Left ventricle myocardium inferior (tissue), 1 donor: ENCODE measurements around the gene SPINT1. TPM values are rescaled to one million over a fixed set of nuclear protein-coding genes. Genes with fewer than 3 reads are reported as not detected.

ENCODE experiments used
- DNase-seq: peaks from one replicate; pipeline ENCODE4 v3.0.0-alpha.2; 2020
- H3K27ac ChIP-seq: fragments of 200-600 bp; replicated peaks from 2 replicates; pipeline ENCODE4 v1.8.0; 2021
- H3K27me3 ChIP-seq: fragments of 200-600 bp; 2 replicates; pipeline ENCODE4 v1.8.0; 2021; ENCODE audit warnings: low read depth
- H3K36me3 ChIP-seq: fragments of 200-600 bp; 2 replicates; pipeline ENCODE4 v1.8.0; 2021
- H3K4me1 ChIP-seq: fragments of 200-600 bp; 2 replicates; pipeline ENCODE4 v1.8.0; 2021
- H3K4me3 ChIP-seq: fragments of 200-600 bp; 2 replicates; pipeline ENCODE4 v1.8.0; 2021; ENCODE audit warnings: mild to moderate bottlenecking, moderate library complexity
- H3K9me3 ChIP-seq: fragments of 200-600 bp; replicated peaks from 2 replicates; pipeline ENCODE4 v1.8.0; 2021
- intact Hi-C: fragments of 100-400 bp; cut with micrococcal nuclease; formaldehyde crosslinking; loops from one replicate; pipeline ENCODE4 v1.11.0; 2022
- total RNA-seq: library from RNA; stranded (reverse); fragmentation: NEBNext Ultra II Directional; extraction: Animal tissue kit (Norgen Biotek cat#: 25700); gene quantifications from one replicate; pipeline ENCODE4 v1.2.1, GENCODE V29; 2021
- TF ChIP-seq, protein P1 (sequence below): fragments of 200-600 bp; IDR thresholded peaks from 2 replicates; pipeline ENCODE4 v1.8.0; 2021; ENCODE audit warnings: antibody characterized with exemption, mild to moderate bottlenecking, borderline replicate concordance
- donor health status: DM: no; HTN: yes; CAD: no; lungs with severe emphysema.

Gene SPINT1
- total RNA-seq, 1 donor from 2014 or later = 0.55 TPM

DNA sequence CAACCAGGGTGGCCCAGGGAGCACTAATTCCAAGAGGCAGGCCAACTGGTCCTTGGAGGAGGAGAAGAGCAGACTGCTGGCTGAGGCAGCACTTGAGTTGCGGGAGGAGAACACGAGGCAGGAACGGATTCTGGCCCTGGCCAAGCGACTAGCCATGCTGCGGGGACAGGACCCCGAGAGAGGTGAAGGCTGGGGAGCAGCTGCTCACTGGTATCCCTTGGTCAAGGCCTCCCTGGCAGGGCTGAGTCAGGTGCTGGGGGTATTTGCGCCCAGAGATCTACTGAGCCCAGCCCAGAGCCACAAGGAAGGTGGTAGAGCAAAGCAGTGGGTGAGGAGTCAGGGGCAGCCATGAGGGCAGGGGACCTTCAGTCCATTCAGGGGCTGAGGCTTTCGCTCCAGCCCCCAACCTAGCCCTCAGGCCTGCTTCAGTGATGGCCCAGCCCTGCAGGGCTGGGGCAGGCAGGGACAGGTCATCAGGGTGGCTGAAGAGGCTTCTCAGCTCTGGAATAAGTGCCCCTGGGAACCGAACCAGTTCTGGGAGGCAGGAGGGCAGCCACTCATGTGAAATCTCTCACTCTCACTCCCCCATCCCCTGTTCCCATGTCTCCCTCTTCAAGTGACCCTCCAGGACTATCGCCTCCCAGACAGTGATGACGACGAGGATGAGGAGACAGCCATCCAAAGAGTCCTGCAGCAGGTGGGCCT lies 31.0 kb upstream of the SPINT1 start:
- no peaks in the 10 kb centered on the region for H3K27me3 ChIP-seq
- H3K36me3 ChIP-seq = peaks cover 44% of the 10 kb centered on the region
- peaks cover 22% of the 10 kb centered on the region for H3K4me1 ChIP-seq
- intact Hi-C loops = no loop called here
- no peaks in the 10 kb centered on the region for H3K9me3 ChIP-seq
- DNase-seq = no peak
- TF ChIP-seq, protein P1, sequence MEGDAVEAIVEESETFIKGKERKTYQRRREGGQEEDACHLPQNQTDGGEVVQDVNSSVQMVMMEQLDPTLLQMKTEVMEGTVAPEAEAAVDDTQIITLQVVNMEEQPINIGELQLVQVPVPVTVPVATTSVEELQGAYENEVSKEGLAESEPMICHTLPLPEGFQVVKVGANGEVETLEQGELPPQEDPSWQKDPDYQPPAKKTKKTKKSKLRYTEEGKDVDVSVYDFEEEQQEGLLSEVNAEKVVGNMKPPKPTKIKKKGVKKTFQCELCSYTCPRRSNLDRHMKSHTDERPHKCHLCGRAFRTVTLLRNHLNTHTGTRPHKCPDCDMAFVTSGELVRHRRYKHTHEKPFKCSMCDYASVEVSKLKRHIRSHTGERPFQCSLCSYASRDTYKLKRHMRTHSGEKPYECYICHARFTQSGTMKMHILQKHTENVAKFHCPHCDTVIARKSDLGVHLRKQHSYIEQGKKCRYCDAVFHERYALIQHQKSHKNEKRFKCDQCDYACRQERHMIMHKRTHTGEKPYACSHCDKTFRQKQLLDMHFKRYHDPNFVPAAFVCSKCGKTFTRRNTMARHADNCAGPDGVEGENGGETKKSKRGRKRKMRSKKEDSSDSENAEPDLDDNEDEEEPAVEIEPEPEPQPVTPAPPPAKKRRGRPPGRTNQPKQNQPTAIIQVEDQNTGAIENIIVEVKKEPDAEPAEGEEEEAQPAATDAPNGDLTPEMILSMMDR = no peak
- no peak overlapping the region for H3K27ac ChIP-seq
- H3K4me3 ChIP-seq = no peak overlapping the region

DNA sequence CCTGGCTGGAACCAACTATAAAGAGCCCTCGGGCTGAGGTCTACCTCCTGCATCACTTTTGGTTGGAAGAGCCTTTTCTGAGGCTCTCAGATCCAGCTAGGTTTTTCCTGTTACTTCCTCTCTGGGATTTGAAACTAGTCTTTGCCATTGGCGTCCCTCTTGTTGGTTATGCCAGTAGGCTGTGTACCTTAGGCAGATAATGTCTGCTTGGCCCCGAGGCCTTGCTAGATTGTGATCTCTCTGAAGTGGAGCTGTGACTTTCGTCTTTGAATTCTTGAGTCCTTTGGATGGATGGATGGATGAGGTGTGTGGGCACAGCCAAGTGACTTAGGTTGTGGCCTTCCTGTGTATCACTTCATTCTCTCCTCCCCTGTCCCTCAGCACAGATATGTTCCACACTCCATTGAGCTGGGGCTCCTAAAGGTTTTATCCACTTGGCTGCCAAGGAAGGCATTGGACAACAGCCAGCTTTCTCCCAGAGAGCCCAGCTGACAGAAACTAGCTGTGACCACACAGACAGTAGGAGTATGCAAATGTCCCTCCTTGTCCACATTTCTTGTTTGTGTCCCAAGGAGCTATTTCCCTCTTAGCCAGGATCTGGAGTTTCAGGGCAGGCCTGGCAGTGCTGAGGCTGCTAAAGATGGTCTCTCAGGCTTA lies 28.7 kb upstream of the SPINT1 start:
- DNase-seq = no peak
- Histone ChIP-seq H3K4me1 (peaks cover 10% of the 10 kb centered on the region), H3K9me3 (no peaks in the 10 kb centered on the region), H3K36me3 (peaks cover 40% of the 10 kb centered on the region), H3K27ac (no peak overlapping the region), H3K4me3 (no peak overlapping the region), H3K27me3 (no peaks in the 10 kb centered on the region)
- intact Hi-C loops = no loop called here
- TF ChIP-seq, protein P1 = no peak

DNA sequence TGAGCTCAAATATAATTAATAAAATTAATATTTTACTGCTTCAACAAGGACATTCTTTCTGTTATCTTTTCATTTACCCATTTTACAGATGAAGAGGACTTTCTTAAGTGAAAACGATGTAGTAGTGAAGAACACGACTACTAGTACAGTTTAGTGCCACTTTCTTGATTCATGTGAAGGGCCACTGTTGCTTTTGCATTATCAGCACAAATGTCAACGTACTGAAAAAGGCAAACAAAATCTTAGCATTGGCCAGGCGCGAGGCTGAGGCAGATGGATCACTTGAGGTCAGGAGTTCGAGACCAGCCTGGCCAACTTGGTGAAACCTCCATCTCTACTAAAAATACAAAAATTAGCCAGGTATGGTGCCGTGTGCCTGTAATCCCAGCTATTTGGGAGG lies 24.8 kb upstream of the SPINT1 start:
- TF ChIP-seq, protein P1 = no peak
- no peak for DNase-seq
- Histone ChIP-seq H3K4me1 (peaks cover 10% of the 10 kb centered on the region), H3K27ac (no peak overlapping the region), H3K4me3 (no peak overlapping the region), H3K27me3 (no peaks in the 10 kb centered on the region), H3K36me3 (peaks cover 5% of the 10 kb centered on the region), H3K9me3 (no peaks in the 10 kb centered on the region)
- intact Hi-C loops = no loop called here

DNA sequence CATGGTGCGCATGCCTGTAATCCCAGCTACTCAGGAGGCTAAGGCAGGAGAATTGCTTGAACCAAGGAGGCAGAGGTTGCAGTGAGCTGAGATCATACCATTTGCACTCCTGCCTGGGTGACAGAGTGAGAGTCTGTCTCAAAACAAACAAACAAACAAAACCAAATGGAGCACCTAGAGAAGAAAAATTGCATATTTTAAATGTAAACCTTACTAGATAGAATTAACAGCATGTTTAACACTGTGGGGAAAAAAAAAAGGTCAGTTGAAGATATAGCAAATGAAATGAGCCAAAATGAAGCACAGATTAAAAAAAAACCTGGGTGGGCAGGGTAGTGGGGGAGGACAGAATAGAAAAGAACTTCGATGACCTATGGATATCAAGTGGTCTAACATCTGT lies 22.7 kb upstream of the SPINT1 start:
- Histone ChIP-seq H3K36me3 (no peaks in the 10 kb centered on the region), H3K27ac (no peak overlapping the region), H3K4me3 (no peak overlapping the region), H3K27me3 (no peaks in the 10 kb centered on the region), H3K9me3 (no peaks in the 10 kb centered on the region), H3K4me1 (peaks cover 3% of the 10 kb centered on the region)
- TF ChIP-seq, protein P1 = no peak
- no peak for DNase-seq
- intact Hi-C loops = no loop called here

DNA sequence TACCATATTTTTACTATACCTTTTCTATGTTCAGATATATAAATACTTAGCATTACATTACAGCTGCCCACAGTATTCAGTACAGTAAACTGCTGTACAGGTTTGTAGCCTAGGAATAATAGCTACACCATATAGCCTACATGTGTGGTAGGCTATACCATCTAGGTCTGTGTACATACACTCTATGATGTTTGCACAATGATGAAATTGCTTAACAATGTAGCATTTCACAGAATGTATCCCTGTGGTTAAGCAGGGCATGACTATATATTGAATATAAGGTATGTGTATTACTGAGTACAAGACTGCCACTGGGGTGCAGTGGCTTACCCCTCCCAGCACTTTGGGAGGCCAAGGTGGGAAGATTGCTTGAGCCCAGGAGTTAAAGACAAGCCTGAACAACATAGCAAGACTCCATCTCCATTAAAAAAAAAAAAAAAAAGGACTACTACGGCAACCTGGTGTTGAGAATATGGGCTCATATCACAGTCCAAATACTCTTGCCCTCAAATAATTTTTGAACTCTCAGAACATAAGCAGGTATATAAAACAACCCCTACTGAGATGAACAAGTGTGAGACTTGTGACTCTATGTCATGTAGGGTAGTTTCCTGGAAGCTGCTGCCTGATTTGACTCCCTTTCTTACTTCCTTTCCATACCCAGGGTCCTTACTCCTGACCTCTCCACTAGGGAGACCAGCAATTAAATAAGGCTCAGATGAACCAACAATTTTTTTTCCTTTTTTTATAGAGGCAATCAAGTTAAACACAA lies 20.1 kb upstream of the SPINT1 start:
- intact Hi-C loops = no loop called here
- Histone ChIP-seq H3K9me3 (no peaks in the 10 kb centered on the region), H3K4me1 (peaks cover 3% of the 10 kb centered on the region), H3K4me3 (no peak overlapping the region), H3K36me3 (no peaks in the 10 kb centered on the region), H3K27me3 (no peaks in the 10 kb centered on the region), H3K27ac (no peak overlapping the region)
- TF ChIP-seq, protein P1 = no peak
- no peak for DNase-seq
